Measurements from ENCODE around the gene SEMA5B.

SEMA5B gene

DNA sequence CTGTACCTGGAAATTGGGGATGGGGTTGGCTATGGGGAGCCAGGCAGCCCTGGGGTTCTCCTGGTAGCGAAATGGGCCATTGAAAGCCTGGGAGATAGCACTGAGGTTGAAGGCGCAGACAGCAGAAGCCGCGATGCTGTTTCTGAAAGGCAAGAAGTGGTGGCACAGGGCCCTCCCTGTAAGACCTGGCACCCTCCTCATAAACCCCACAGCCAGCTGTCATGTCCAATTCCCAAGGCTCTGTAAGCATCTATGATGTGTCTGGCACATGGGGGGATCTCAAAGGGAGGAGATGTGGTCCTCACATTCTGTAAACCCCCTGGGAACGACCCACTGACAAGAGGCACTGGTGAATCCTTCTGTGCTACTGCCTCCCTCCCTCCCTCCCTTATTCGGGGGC, 104.0 kb downstream of the SEMA5B start:
- TF ChIP-seq CEBPB (IDR thresholded peaks at IDR 0.05) = no peak
- TF ChIP-seq, protein P1, sequence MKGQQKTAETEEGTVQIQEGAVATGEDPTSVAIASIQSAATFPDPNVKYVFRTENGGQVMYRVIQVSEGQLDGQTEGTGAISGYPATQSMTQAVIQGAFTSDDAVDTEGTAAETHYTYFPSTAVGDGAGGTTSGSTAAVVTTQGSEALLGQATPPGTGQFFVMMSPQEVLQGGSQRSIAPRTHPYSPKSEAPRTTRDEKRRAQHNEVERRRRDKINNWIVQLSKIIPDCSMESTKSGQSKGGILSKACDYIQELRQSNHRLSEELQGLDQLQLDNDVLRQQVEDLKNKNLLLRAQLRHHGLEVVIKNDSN (IDR thresholded peaks at IDR 0.05) = no peak
- TF ChIP-seq TAF1 (IDR thresholded peaks at IDR 0.05; ENCODE audit: low read depth) = no peak
- TF ChIP-seq ZBTB7A (IDR thresholded peaks at IDR 0.05; ENCODE audit: low read depth) = no peak
- TF ChIP-seq, protein P2, sequence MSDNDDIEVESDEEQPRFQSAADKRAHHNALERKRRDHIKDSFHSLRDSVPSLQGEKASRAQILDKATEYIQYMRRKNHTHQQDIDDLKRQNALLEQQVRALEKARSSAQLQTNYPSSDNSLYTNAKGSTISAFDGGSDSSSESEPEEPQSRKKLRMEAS (IDR thresholded peaks at IDR 0.05) = no peak
- TF ChIP-seq, protein P3, sequence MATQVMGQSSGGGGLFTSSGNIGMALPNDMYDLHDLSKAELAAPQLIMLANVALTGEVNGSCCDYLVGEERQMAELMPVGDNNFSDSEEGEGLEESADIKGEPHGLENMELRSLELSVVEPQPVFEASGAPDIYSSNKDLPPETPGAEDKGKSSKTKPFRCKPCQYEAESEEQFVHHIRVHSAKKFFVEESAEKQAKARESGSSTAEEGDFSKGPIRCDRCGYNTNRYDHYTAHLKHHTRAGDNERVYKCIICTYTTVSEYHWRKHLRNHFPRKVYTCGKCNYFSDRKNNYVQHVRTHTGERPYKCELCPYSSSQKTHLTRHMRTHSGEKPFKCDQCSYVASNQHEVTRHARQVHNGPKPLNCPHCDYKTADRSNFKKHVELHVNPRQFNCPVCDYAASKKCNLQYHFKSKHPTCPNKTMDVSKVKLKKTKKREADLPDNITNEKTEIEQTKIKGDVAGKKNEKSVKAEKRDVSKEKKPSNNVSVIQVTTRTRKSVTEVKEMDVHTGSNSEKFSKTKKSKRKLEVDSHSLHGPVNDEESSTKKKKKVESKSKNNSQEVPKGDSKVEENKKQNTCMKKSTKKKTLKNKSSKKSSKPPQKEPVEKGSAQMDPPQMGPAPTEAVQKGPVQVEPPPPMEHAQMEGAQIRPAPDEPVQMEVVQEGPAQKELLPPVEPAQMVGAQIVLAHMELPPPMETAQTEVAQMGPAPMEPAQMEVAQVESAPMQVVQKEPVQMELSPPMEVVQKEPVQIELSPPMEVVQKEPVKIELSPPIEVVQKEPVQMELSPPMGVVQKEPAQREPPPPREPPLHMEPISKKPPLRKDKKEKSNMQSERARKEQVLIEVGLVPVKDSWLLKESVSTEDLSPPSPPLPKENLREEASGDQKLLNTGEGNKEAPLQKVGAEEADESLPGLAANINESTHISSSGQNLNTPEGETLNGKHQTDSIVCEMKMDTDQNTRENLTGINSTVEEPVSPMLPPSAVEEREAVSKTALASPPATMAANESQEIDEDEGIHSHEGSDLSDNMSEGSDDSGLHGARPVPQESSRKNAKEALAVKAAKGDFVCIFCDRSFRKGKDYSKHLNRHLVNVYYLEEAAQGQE (IDR thresholded peaks at IDR 0.05; ENCODE audit: low read depth) = no peak
- no peak for TF ChIP-seq CREB1 (IDR thresholded peaks at IDR 0.05; ENCODE audit: low read depth)
- TF ChIP-seq EP300 (IDR thresholded peaks at IDR 0.05; ENCODE audit: borderline replicate concordance) = no peak
- TF ChIP-seq FOXM1 (IDR thresholded peaks at IDR 0.05; ENCODE audit: borderline replicate concordance, low read depth) = no peak
- no peak for TF ChIP-seq YY1 (IDR thresholded peaks at IDR 0.05; ENCODE audit: low read depth)
- TF ChIP-seq EGR1 (IDR thresholded peaks at IDR 0.05) = no peak
- TF ChIP-seq RAD21 (IDR thresholded peaks at IDR 0.05; ENCODE audit: low read depth) = no peak
- no peak for TF ChIP-seq TCF12 (IDR thresholded peaks at IDR 0.05; ENCODE audit: low read depth)
- no peak for TF ChIP-seq TEAD4 (IDR thresholded peaks at IDR 0.05)
- no peak for TF ChIP-seq NFIC (IDR thresholded peaks at IDR 0.05)

DNA sequence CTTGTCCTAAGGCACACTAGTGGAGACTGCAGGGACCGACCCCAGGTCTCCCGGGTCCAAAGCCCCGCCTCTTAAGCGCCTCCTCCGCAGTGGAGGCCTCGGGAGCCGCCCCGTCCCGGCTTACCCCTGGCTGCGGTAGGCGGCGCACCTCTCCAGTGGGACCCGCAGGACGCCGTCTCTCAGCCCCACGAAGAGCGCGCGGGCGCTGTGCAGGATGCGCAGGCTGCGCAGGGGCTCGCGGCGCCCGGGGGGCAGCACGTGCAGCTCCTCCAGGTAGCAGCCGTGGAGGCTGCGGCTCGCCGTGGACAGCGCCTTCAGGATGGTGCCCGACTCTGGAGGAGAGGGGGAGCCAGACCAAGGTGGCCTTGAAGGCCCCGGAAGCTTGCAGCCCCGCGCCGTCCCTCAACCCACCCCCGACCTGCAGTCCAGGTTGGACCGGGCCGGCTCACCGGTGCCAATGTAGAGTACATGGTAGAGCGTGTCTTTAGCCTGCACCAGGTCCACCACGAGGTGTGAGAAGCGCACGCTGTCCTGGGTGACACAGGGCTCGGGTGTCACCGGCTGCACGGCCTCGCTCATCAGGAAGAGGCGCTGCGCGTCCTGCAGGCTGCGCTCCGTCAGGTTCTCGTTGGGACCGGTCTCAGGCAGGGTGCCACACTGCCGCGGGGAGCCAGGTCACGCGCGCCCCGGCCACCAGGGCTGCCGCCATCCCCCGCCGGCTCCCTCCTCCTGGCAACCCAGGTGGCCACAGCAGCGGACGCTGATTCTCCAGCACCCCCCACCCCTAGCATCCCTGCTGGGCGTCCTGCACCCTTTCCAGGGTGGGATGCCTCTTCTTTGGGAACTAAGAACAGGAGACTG, 105.5 kb downstream of the SEMA5B start:
- TF ChIP-seq, protein P2 (IDR thresholded peaks at IDR 0.05) = peak; percentile 48; the same call in 1 of the 2 replicates
- TF ChIP-seq YY1 (IDR thresholded peaks at IDR 0.05; ENCODE audit: low read depth) (no peak), EGR1 (IDR thresholded peaks at IDR 0.05) (no peak), RAD21 (IDR thresholded peaks at IDR 0.05; ENCODE audit: low read depth) (peak; percentile 36; the same call in 1 of the 2 replicates), TAF1 (IDR thresholded peaks at IDR 0.05; ENCODE audit: low read depth) (no peak)
- TF ChIP-seq, protein P3 (IDR thresholded peaks at IDR 0.05; ENCODE audit: low read depth) = peak; percentile 61

DNA sequence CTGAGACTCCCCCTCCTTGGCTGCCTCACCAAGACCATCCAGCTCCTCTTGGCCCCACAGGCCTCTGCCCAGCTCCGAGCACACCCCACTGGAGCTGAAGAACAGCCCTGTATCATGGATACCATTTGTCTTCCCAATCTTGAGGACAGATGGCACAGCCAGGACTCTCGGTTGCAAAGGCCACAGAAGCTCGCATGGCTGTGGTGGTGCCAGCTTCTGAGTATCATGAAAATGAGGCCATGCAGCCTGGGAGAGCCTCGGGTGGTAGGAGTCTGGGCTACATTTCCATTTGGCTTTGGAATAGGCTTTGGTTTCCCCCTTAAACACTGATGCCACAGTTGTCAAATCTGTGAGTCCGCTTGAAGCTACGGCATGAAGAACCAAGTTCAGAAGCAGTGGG, 106.6 kb downstream of the SEMA5B start:
- TF ChIP-seq, protein P3 (IDR thresholded peaks at IDR 0.05; ENCODE audit: low read depth) = no peak
- TF ChIP-seq, protein P1 (IDR thresholded peaks at IDR 0.05) = no peak
- TF ChIP-seq TAF1 (IDR thresholded peaks at IDR 0.05; ENCODE audit: low read depth) (no peak), RAD21 (IDR thresholded peaks at IDR 0.05; ENCODE audit: low read depth) (no peak), YY1 (IDR thresholded peaks at IDR 0.05; ENCODE audit: low read depth) (no peak), TCF12 (IDR thresholded peaks at IDR 0.05; ENCODE audit: low read depth) (no peak), TEAD4 (IDR thresholded peaks at IDR 0.05) (no peak), ZBTB7A (IDR thresholded peaks at IDR 0.05; ENCODE audit: low read depth) (no peak), CEBPB (IDR thresholded peaks at IDR 0.05) (no peak), NFIC (IDR thresholded peaks at IDR 0.05) (no peak), FOXM1 (IDR thresholded peaks at IDR 0.05; ENCODE audit: borderline replicate concordance, low read depth) (no peak), EP300 (IDR thresholded peaks at IDR 0.05; ENCODE audit: borderline replicate concordance) (no peak), EGR1 (IDR thresholded peaks at IDR 0.05) (no peak), CREB1 (IDR thresholded peaks at IDR 0.05; ENCODE audit: low read depth) (no peak)
- TF ChIP-seq, protein P2 (IDR thresholded peaks at IDR 0.05) = no peak

DNA sequence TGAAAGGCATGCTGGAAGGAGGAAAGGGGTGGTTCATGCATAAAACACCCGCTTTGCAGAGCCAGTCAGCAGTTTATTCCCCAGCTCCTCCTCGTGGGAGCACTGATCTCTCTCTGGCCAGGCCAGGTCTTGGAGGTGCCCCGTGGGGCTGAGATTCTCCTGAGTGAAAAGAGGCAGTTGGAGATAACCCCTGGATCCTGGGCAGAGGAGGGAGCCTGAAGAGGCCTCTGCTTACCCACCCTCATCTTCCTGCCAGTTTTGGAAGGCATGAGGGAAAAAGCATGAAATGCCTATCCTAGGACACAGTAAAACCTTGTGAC, 108.3 kb downstream of the SEMA5B start:
- TF ChIP-seq TAF1 (IDR thresholded peaks at IDR 0.05; ENCODE audit: low read depth) = no peak
- TF ChIP-seq TCF12 (IDR thresholded peaks at IDR 0.05; ENCODE audit: low read depth) = no peak
- no peak for TF ChIP-seq EP300 (IDR thresholded peaks at IDR 0.05; ENCODE audit: borderline replicate concordance)

All from Ishikawa (cell line).